GM19193 (cell line): ENCODE data around the gene PNKP.

Experiments
- POLR2A ChIP-seq: IDR thresholded peaks from 4 replicates; pipeline ENCODE4 v1.6.1; 2011; ENCODE audit not compliant: insufficient read depth, insufficient read length; ENCODE audit errors: extremely low read depth

Gene PNKP

GRCh38 chr19:49860336-49861102, 6.9 kb downstream of the PNKP start:
- TF ChIP-seq POLR2A, result no peak

DNA sequence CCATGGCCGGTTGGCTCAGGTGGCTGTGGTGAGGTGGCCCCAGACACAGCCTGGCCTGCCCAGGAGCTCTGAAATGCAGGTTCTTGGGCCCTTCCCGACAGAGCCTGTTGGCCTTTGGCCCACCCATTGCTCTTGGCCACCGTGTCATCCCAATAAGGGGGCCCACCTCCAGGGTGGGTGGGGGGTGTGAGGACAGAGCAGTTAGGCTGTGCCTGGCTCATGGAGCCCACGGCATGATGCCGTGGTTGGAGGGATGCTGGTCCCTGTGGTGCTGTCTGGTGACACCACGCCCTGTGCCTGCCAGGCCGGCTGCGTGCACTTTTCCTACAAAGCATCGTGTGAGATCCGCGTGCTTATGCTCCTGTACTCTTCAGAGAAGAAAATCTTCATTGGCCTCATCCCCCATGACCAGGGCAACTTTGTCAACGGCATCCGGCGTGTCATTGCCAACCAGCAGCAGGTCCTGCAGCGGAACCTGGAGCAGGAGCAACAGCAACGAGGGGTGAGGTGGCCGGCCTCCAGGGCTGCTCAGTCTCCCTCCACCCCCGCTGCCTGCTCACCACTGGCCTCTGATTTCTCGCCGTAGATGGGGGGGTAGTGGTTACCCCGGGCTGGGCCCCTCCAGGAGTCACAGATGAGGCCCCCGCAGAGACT, 7.6 kb downstream of the PNKP start:
- TF ChIP-seq POLR2A, result no peak

DNA sequence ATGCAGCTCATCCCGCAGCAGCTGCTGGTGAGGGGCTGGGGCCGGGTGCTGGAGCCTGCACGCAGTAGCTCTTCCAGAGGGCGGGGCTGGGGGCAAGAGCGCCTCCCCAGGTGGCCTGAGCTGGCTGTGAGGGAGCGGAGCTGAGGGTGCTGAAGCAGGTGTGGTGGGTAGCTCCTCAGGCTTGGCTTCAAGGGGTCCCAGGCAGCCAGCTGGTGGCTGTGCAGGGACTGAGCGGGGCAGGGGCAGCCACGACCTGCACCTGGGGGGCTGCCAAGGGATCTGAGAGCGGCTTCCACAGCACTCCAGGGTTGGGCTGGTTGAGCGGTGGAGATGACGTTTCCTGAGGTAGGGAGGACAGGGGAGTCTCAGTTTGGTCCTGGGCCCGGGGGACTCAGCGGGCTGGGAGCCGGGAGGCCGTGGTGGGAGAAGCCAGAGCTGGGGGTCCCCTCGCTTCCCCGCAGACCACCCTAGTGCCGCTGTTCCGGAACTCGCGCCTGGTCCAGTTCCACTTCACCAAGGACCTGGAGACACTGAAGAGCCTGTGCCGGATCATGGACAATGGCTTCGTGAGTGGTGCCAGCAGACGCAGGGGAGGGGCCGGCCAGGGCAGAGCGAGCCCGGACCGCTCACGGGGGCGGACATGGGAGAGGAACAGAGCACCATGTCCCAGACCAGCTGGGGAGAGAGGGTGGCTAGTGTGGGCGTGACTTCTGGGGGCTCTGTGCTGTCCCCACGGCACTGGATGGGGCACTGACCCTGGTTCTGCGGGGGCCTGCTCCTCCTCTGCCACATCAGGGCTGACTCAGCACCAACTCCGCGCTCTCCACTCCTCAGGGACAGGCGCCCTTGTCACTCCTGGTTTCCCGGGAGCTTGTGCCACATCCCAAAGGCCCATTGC, 9.0 kb downstream of the PNKP start:
- no peak for TF ChIP-seq POLR2A

GRCh38 chr19:49857838-49858087, 9.6 kb downstream of the PNKP start:
- TF ChIP-seq POLR2A, result no peak

DNA sequence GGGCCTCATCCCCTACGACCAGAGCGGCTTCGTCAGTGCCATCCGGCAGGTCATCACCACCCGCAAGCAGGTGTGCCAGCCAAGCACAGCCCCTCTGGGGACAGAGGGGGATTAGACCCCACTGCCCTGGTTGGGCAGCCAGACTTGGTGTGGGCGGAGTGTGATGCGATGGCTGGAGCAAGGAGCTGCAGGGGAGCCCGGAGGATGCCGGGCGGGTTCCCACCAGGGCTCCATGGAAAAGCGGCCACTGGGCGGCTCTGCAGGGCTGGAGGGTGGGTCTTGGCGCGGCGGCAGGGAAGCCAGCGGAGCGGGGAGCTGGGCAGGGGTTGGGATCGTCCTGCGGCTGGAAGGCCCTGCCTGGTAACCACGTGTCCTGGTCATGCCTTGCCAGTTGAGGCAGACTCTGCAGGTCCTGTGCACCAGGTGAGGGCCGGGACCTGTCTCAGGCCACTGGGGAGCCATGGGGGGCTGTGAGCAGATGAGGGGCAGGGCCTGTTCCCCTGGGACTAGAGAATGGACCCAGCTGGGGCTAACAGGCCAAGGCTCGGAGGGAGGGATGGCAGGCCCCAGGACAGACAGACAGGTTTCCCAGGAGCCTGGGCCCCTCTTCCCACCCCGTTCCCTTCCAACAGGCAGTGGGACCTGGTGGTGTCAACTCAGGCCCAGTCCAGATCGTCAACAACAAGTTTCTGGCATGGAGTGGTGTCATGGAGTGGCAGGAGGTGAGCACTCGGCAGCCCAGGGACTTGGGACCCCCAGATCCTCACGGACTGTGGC, 10.1 kb downstream of the PNKP start:
- no peak for TF ChIP-seq POLR2A

DNA sequence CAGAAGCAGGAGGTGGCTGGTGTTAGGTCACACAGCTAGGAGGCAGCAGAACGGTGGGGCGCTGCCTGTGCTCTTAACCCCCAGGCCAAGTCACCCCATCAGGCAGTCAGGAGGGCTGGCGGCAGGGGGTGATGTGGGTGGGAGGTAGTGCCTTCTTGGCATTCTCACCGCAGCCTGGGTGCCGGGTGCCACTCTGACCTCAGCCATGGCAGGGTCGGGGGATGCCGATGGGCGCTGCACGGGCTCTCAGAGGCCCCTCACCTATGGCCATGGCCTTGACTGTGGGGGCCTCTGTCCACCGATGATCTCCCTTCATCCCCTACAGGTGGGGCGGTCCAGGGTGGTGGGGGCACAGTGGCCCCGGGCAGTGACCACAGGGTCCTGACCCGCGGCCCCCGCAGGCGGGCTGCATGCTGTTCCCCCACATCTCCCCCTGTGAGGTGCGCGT, 10.8 kb downstream of the PNKP start:
- TF ChIP-seq POLR2A, result no peak

- no peak for TF ChIP-seq POLR2A
These were observed 11.5 kb downstream of the PNKP start for GRCh38 chr19:49855676-49856573.

- no peak for TF ChIP-seq POLR2A
These were observed 12.1 kb downstream of the PNKP start for GRCh38 chr19:49855277-49855675.

DNA sequence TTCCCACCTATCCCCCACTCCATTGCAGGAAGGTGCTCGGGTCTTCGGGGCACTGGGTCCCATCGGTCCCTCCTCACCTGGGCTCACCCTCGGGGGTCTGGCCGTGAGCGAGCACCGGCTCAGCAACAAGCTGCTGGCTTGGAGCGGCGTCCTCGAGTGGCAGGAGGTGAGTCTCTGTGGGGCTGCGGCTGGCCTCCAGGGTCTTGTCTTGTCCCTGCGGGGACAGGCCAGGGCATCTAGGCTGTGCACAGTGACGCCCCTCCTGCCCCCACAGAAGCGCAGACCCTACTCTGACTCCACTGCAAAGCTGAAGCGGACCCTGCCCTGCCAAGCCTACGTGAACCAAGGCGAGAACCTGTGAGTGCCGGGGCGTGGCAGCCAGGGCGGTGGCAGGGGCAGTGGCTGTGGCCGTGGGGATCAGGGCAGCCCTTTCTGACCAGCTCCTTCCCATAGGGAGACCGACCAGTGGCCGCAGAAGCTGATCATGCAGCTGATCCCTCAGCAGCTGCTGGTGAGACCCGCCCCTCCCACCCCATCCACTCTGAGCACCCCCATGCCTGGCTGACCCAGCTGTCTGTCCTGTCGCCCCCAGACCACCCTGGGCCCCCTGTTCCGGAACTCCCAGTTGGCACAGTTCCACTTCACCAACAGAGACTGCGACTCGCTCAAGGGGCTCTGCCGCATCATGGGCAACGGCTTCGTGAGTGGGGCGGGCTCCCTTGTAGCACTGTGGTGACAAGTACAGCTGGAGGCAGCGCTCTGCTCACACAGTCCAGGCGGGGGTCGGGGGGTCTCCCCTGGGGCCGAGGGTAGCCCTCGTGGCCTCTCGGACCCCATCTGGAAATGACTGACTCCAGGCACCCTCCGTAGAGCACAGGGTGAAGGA, 12.8 kb downstream of the PNKP start:
- no peak for TF ChIP-seq POLR2A

- no peak for TF ChIP-seq POLR2A
These were observed 13.5 kb downstream of the PNKP start for GRCh38 chr19:49853852-49854377.

GRCh38 chr19:49852631-49853126, 14.7 kb downstream of the PNKP start:
- no peak for TF ChIP-seq POLR2A

DNA sequence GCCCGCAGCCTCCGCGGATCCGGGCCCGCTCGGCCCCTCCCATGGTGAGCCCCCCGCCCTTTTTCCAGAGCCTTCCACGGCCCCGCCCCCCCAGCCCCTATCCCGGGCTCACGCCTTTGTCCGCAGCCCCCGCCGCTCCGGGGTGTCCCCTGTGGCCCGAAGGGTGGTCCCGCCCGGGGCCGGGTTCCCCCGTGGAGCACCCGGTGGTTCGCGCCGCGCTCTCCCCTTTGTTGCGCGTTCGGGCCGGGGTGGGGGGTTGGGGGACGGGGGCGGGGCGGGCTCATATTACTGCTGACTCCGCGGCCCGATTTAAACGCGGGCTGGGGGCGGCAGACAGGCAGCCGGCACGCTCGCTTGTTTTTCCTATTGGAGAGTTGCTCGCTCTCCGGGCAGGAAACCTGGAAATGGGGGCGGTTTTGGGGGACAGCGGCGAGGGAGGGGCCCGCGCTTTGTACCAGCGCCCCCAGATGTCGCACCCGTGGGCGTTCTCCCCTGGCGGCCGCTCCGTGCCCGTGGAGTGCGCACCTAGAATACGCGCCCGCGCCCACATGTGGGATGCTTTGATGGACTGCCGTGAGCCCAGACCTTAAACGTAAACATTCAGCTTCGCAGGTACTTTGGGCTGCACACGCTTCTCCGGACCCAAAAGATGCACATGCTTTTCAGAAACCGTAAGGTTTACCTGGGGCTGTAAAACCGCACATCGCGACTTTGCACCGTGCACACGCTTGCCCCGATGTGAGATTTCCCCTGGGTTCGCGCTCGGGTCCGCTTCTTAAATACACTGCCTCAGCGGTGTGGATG, 15.7 kb downstream of the PNKP start:
- no peak for TF ChIP-seq POLR2A
